ENCODE results near the gene LGI2. TPM values are rescaled to one million over a fixed set of nuclear protein-coding genes. Genes with fewer than 3 reads are reported as not detected.

Gene LGI2
- total RNA-seq, 1 experiment from 2014 or later: 12.2 TPM

DNA sequence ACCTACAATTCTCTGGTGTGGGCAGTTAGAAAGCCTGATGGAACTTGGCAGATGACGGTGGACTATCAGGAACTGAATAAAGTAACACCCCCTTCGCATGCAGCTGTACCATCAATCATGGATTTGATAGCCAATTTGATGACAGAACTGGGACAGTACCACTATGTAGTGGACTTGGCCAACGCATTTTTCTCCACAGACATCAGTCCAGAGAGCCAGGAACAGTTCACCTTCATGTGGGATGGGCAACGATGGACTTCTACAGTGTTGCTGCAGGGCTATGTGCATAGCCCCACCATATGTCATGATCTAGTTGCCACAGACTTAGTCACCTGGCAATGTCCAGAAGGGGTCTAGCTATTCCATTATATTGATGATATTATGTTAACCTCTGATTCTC lies 63.4 kb downstream of the LGI2 start (continued):
- TF ChIP-seq STAT6 (CRISPR knock-in tag; conservative IDR thresholded peaks at IDR 0.05; ENCODE audit: low read depth) (no peak), FOXK1 (CRISPR knock-in tag; IDR thresholded peaks at IDR 0.05) (no peak), RORB (CRISPR knock-in tag; IDR thresholded peaks at IDR 0.05) (no peak)
- TF ChIP-seq, protein P1, sequence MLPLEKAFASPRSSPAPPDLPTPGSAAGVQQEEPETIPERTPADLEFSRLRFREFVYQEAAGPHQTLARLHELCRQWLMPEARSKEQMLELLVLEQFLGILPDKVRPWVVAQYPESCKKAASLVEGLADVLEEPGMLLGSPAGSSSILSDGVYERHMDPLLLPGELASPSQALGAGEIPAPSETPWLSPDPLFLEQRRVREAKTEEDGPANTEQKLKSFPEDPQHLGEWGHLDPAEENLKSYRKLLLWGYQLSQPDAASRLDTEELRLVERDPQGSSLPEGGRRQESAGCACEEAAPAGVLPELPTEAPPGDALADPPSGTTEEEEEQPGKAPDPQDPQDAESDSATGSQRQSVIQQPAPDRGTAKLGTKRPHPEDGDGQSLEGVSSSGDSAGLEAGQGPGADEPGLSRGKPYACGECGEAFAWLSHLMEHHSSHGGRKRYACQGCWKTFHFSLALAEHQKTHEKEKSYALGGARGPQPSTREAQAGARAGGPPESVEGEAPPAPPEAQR (CRISPR knock-in tag; IDR thresholded peaks at IDR 0.05): no peak
- TF ChIP-seq, protein P2, sequence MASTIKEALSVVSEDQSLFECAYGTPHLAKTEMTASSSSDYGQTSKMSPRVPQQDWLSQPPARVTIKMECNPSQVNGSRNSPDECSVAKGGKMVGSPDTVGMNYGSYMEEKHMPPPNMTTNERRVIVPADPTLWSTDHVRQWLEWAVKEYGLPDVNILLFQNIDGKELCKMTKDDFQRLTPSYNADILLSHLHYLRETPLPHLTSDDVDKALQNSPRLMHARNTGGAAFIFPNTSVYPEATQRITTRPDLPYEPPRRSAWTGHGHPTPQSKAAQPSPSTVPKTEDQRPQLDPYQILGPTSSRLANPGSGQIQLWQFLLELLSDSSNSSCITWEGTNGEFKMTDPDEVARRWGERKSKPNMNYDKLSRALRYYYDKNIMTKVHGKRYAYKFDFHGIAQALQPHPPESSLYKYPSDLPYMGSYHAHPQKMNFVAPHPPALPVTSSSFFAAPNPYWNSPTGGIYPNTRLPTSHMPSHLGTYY (CRISPR knock-in tag; IDR thresholded peaks at IDR 0.05): no peak
- TF ChIP-seq, protein P3, sequence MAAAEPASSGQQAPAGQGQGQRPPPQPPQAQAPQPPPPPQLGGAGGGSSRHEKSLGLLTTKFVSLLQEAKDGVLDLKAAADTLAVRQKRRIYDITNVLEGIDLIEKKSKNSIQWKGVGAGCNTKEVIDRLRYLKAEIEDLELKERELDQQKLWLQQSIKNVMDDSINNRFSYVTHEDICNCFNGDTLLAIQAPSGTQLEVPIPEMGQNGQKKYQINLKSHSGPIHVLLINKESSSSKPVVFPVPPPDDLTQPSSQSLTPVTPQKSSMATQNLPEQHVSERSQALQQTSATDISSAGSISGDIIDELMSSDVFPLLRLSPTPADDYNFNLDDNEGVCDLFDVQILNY (CRISPR knock-in tag; IDR thresholded peaks at IDR 0.05): no peak

DNA sequence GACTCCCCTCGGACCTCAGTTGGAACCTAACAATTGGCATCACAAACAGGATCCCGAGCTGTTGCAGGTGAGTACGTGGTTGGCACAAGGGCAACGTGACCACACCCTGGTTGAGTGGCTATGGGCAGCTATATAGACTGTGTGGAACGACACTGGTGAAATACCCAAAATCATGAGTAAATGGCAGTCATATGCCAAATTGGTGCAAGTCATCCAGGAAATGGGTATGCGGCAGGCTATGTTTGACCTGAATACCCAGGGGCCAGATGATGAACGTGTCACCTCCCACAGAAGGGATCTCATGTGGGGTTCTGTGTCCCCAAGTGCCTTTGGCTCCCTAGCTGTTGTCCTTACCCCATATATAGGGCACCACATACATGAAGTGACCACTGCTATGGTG lies 64.7 kb downstream of the LGI2 start:
- peaks cover 34% of the 10 kb centered on the region for H3K36me3 Mint-ChIP-seq
- POLR2A ChIA-PET: no interaction called here
- CTCF ChIA-PET: no interaction called here
- no peak overlapping the region for H3K27ac Mint-ChIP-seq
- ATAC-seq (no peak), DNase-seq (ENCODE audit: low spot score) (no peak)
- H3K27me3 Mint-ChIP-seq (ENCODE audit: low read depth): peaks cover 6% of the 10 kb centered on the region; the same call in 1 of the 2 replicates
- H3K9me3 Mint-ChIP-seq: peaks cover 56% of the 10 kb centered on the region
- no peak overlapping the region for H3K4me3 Mint-ChIP-seq
- no peaks in the 10 kb centered on the region for H3K4me1 Mint-ChIP-seq
- TF ChIP-seq ZNF281 (CRISPR knock-in tag; IDR thresholded peaks at IDR 0.05) (no peak), TEAD1 (CRISPR knock-in tag; IDR thresholded peaks at IDR 0.05) (no peak), NFATC4 (CRISPR knock-in tag; IDR thresholded peaks at IDR 0.05) (no peak), ELF4 (CRISPR knock-in tag; IDR thresholded peaks at IDR 0.05; ENCODE audit: low read depth) (no peak), HMGA2 (CRISPR knock-in tag; IDR thresholded peaks at IDR 0.05) (no peak), KAT7 (CRISPR knock-in tag; IDR thresholded peaks at IDR 0.05; ENCODE audit: borderline replicate concordance) (no peak), SP1 (CRISPR knock-in tag; conservative IDR thresholded peaks at IDR 0.05) (no peak), TCF7 (CRISPR knock-in tag; IDR thresholded peaks at IDR 0.05; ENCODE audit: low read depth) (no peak), ZNF138 (CRISPR knock-in tag; conservative IDR thresholded peaks at IDR 0.05) (no peak), GTF2I (CRISPR knock-in tag; conservative IDR thresholded peaks at IDR 0.05) (no peak), ATF3 (CRISPR knock-in tag; conservative IDR thresholded peaks at IDR 0.05) (no peak), FOXP1 (CRISPR knock-in tag; IDR thresholded peaks at IDR 0.05; ENCODE audit: borderline replicate concordance) (no peak), FOXP4 (CRISPR knock-in tag; IDR thresholded peaks at IDR 0.05) (no peak), EMX1 (CRISPR knock-in tag; IDR thresholded peaks at IDR 0.05) (no peak)
- TF ChIP-seq, protein P4, sequence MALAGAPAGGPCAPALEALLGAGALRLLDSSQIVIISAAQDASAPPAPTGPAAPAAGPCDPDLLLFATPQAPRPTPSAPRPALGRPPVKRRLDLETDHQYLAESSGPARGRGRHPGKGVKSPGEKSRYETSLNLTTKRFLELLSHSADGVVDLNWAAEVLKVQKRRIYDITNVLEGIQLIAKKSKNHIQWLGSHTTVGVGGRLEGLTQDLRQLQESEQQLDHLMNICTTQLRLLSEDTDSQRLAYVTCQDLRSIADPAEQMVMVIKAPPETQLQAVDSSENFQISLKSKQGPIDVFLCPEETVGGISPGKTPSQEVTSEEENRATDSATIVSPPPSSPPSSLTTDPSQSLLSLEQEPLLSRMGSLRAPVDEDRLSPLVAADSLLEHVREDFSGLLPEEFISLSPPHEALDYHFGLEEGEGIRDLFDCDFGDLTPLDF (CRISPR knock-in tag; IDR thresholded peaks at IDR 0.05): no peak
- TF ChIP-seq, protein P5, sequence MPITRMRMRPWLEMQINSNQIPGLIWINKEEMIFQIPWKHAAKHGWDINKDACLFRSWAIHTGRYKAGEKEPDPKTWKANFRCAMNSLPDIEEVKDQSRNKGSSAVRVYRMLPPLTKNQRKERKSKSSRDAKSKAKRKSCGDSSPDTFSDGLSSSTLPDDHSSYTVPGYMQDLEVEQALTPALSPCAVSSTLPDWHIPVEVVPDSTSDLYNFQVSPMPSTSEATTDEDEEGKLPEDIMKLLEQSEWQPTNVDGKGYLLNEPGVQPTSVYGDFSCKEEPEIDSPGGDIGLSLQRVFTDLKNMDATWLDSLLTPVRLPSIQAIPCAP (CRISPR knock-in tag; IDR thresholded peaks at IDR 0.05): no peak
